Measurements from ENCODE around the gene GABRR1.

GABRR1 gene

GRCh38 chr6:89160331-89161092 lies 56.6 kb downstream of the GABRR1 start:
- DNase-seq (ENCODE audit: low spot score), result no peak
- TF ChIP-seq CTCF (IDR thresholded peaks at IDR 0.05; ENCODE audit: extremely low read depth, insufficient read depth, missing control alignments), result no peak
- in situ Hi-C loops (cut with MboI; ENCODE audit: low pct_unique_long_range_greater_than_20kb, low sequenced_read_pairs, unreplicated experiment), result no loop called here

DNA sequence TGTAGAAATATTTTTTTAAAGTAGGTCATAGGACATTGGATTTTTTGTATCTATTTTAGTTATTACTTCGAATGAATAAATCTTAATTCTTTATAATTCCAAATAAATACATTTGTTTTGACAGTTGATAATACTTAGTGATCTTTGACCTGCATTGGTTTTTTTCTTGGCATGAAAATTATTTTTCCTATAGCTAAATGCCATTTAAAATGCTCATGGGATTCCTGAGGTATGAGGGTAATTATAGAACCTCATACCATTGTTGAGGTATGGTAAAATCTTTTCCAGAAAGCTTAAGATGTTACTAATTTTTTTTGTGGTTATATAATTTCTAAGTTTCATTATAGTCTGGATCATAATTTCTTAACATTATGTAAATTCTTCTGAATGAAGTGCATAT lies 63.0 kb downstream of the GABRR1 start:
- in situ Hi-C loops (cut with MboI; ENCODE audit: low pct_unique_long_range_greater_than_20kb, low sequenced_read_pairs, unreplicated experiment), result no loop called here
- TF ChIP-seq CTCF (IDR thresholded peaks at IDR 0.05; ENCODE audit: extremely low read depth, insufficient read depth, missing control alignments), result no peak
- DNase-seq (ENCODE audit: low spot score), result no peak

GRCh38 chr6:89148016-89148750 lies 69.0 kb downstream of the GABRR1 start:
- no peak for DNase-seq (ENCODE audit: low spot score)

GRCh38 chr6:89146718-89147700 lies 70.1 kb downstream of the GABRR1 start:
- in situ Hi-C loops (cut with MboI; ENCODE audit: low pct_unique_long_range_greater_than_20kb, low sequenced_read_pairs, unreplicated experiment), result no loop called here
- TF ChIP-seq CTCF (IDR thresholded peaks at IDR 0.05; ENCODE audit: extremely low read depth, insufficient read depth, missing control alignments), result no peak
- peak; percentile 48 for DNase-seq (ENCODE audit: low spot score)

More at GRCh38 chr6:89148016-89148750, 69.0 kb downstream of the GABRR1 start:
- in situ Hi-C loops (cut with MboI; ENCODE audit: low pct_unique_long_range_greater_than_20kb, low sequenced_read_pairs, unreplicated experiment), result no loop called here
- no peak for TF ChIP-seq CTCF (IDR thresholded peaks at IDR 0.05; ENCODE audit: extremely low read depth, insufficient read depth, missing control alignments)

- DNase-seq (ENCODE audit: low spot score), result peak; percentile 84
- TF ChIP-seq CTCF (IDR thresholded peaks at IDR 0.05; ENCODE audit: extremely low read depth, insufficient read depth, missing control alignments), result no peak
- in situ Hi-C loops (cut with MboI; ENCODE audit: low pct_unique_long_range_greater_than_20kb, low sequenced_read_pairs, unreplicated experiment), result no loop called here
Observed at GRCh38 chr6:89145956-89146717, 71.0 kb downstream of the GABRR1 start, which contains the start of gene PM20D2. PM20D2 (plus strand) TSS chr6:89146055; CDS start chr6:89146145, 90 bp downstream.

Data from GM13977 (cell line).